ENCODE results near the gene PSIP1. TPM values are rescaled to one million over a fixed set of nuclear protein-coding genes. Genes with fewer than 3 reads are reported as not detected.

The PSIP1 gene
- total RNA-seq, 1 experiment from 2014 or later, result 70.0 TPM

DNA sequence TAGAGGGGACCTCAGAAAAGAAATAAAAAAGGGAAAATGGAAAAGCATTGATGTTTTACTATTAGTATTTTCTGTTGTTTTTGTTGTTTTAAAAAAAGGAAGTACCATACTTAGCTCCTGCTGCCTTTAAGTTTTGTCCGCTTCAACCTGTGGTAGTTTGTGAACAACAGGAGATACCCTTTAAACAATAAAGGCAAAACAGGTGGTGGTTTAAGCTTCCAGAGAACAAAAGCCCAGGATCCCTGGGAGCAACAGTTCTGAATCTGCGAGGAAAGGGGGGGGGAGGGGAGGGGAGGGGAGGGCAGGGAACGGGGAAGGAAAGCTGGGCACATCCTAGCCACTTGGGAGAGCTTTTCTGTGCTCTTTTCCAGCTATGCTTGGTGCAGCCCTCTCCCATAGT, 2.1 kb upstream of the PSIP1 start:
- POLR2A ChIA-PET (ENCODE audit: low non-redundant PET), result no interaction called here
- no peak overlapping the region for H3K27ac ChIP-seq (ENCODE audit: low read depth, low read length, poor library complexity, severe bottlenecking)
- CTCF ChIA-PET, result no interaction called here

DNA sequence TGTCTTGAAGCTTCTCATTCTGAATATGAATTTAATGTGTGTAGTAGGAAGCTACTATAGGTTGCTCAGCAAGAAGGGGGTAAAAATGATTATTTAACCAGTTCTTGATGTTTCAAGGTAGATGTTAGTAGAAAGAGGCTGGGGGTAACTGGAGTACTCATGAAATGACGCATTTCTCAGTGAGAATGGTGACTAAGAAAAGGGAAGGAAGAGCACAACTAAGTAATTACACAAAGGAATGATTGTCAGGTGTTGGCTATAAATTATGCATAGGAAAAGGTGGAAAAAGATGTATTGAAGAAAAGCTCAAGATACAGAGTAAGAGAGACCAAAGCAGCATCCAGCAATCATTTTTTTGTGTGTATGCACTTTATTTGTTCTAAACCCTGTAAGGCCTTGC, 1.4 kb upstream of the PSIP1 start:
- POLR2A ChIA-PET (ENCODE audit: low non-redundant PET), result no interaction called here
- H3K4me3 ChIP-seq (ENCODE audit: low read depth, low read length, poor library complexity, severe bottlenecking), result no peak overlapping the region
- no peak overlapping the region for H3K27ac ChIP-seq (ENCODE audit: low read depth, low read length, poor library complexity, severe bottlenecking)
- H3K27me3 ChIP-seq (replicated peaks; ENCODE audit: insufficient read depth, low read depth, low read length, poor library complexity), result no peaks in the 10 kb centered on the region
- H3K4me1 ChIP-seq (ENCODE audit: insufficient read depth, low read length, poor library complexity, severe bottlenecking), result no peaks in the 10 kb centered on the region
- intact Hi-C loops (cut with micrococcal nuclease; ENCODE audit: unreplicated experiment), result no loop called here
- BruUV-seq (replicated peaks), result no TSS peak
- TF ChIP-seq, protein P1, sequence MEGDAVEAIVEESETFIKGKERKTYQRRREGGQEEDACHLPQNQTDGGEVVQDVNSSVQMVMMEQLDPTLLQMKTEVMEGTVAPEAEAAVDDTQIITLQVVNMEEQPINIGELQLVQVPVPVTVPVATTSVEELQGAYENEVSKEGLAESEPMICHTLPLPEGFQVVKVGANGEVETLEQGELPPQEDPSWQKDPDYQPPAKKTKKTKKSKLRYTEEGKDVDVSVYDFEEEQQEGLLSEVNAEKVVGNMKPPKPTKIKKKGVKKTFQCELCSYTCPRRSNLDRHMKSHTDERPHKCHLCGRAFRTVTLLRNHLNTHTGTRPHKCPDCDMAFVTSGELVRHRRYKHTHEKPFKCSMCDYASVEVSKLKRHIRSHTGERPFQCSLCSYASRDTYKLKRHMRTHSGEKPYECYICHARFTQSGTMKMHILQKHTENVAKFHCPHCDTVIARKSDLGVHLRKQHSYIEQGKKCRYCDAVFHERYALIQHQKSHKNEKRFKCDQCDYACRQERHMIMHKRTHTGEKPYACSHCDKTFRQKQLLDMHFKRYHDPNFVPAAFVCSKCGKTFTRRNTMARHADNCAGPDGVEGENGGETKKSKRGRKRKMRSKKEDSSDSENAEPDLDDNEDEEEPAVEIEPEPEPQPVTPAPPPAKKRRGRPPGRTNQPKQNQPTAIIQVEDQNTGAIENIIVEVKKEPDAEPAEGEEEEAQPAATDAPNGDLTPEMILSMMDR (conservative IDR thresholded peaks at IDR 0.05; ENCODE audit: low read depth, low read length), result no peak
- TF ChIP-seq EZH2 (IDR thresholded peaks at IDR 0.05; ENCODE audit: borderline replicate concordance, low read depth, low read length, poor library complexity, severe bottlenecking), result no peak
- CTCF ChIA-PET, result no interaction called here
- H3K36me3 ChIP-seq (ENCODE audit: insufficient read depth, low read length, poor library complexity, severe bottlenecking), result peaks cover 4% of the 10 kb centered on the region
- H3K9me3 ChIP-seq (ENCODE audit: low read depth, low read length, poor library complexity, severe bottlenecking), result no peaks in the 10 kb centered on the region
- no peak for DNase-seq (ENCODE audit: low spot score)

More for the DNA sequence above, 2.1 kb upstream of the PSIP1 start:
- no TSS peak for BruUV-seq (replicated peaks)
- H3K4me3 ChIP-seq (ENCODE audit: low read depth, low read length, poor library complexity, severe bottlenecking), result no peak overlapping the region
- intact Hi-C loops (cut with micrococcal nuclease; ENCODE audit: unreplicated experiment), result no loop called here
- H3K27me3 ChIP-seq (replicated peaks; ENCODE audit: insufficient read depth, low read depth, low read length, poor library complexity), result no peaks in the 10 kb centered on the region
- no peaks in the 10 kb centered on the region for H3K4me1 ChIP-seq (ENCODE audit: insufficient read depth, low read length, poor library complexity, severe bottlenecking)
- no peaks in the 10 kb centered on the region for H3K9me3 ChIP-seq (ENCODE audit: low read depth, low read length, poor library complexity, severe bottlenecking)
- TF ChIP-seq, protein P1 (conservative IDR thresholded peaks at IDR 0.05; ENCODE audit: low read depth, low read length), result no peak
- TF ChIP-seq EZH2 (IDR thresholded peaks at IDR 0.05; ENCODE audit: borderline replicate concordance, low read depth, low read length, poor library complexity, severe bottlenecking), result no peak
- H3K36me3 ChIP-seq (ENCODE audit: insufficient read depth, low read length, poor library complexity, severe bottlenecking), result peaks cover 4% of the 10 kb centered on the region
- no peak for DNase-seq (ENCODE audit: low spot score)

DNA sequence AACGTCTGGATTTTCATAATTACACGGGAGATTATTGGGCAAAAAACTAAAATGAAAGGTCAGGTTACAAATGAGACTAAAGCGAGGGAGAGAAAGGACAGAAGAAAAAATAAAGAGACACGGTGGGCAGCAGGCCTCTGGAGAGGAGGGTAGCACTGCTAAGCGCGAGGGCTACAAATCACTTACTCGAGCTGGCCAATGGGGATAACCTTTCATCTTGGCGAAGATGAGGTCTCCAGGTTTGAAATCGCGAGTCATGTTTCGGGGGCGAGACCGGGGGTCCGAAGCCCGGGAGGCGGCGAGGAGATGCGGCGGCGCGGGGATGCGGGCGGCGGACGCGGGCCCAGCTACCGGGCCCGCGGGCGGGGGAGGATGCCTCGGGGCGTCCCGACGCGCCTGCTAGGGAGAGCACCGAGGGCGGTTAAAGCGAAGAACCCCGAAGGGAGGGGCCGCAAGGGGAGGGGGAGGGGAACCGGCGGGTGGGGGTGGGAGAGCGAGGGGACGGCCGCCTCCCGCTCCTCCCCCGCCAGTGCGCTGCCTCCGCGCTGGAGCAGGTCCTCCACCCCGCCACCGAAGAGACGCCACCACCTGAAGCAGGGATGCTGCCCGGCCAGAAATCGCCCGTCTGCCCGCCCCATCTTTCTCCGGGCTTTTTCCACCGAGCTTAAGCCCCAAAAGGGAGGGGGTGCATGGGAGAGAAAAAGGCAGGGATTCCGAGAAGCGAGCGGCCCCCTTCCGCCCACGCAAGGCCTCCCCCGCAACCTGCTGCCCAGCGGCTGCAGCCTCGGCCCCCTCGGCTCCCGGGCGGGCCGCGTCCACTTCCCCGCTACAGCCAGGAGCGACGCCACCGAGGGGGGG, 610 bp downstream of the PSIP1 start:
- BruUV-seq (replicated peaks), result no TSS peak
- Histone ChIP-seq H3K36me3 (ENCODE audit: insufficient read depth, low read length, poor library complexity, severe bottlenecking) (peaks cover 11% of the 10 kb centered on the region), H3K9me3 (ENCODE audit: low read depth, low read length, poor library complexity, severe bottlenecking) (no peaks in the 10 kb centered on the region), H3K27me3 (replicated peaks; ENCODE audit: insufficient read depth, low read depth, low read length, poor library complexity) (no peaks in the 10 kb centered on the region), H3K4me3 (ENCODE audit: low read depth, low read length, poor library complexity, severe bottlenecking) (peak overlapping the region; percentile 79), H3K4me1 (ENCODE audit: insufficient read depth, low read length, poor library complexity, severe bottlenecking) (no peaks in the 10 kb centered on the region), H3K27ac (ENCODE audit: low read depth, low read length, poor library complexity, severe bottlenecking) (peak overlapping the region; percentile 100)
- ChIA-PET CTCF (interaction anchor here (0.6 kb wide), 1 partner anchor 300 kb away, joined by 3 read pairs; no protein-coding TSS in a partner anchor), POLR2A (ENCODE audit: low non-redundant PET) (no interaction called here)
- peak; percentile 29 for DNase-seq (ENCODE audit: low spot score)
- TF ChIP-seq EZH2 (IDR thresholded peaks at IDR 0.05; ENCODE audit: borderline replicate concordance, low read depth, low read length, poor library complexity, severe bottlenecking), result no peak
- TF ChIP-seq, protein P1 (conservative IDR thresholded peaks at IDR 0.05; ENCODE audit: low read depth, low read length), result no peak
- intact Hi-C loops (cut with micrococcal nuclease; ENCODE audit: unreplicated experiment), result no loop called here
